ENCODE measurements around the gene GRM2. TPM values are rescaled to one million over a fixed set of nuclear protein-coding genes. Genes with fewer than 3 reads are reported as not detected.

Gene GRM2
- total RNA-seq, 1 donor from 2014 or later, result 0.19 TPM

GRCh38 chr3:51684971-51685751 is 21.7 kb upstream of the GRM2 start:
- no peak overlapping the region for H3K27ac Mint-ChIP-seq
- H3K4me1 Mint-ChIP-seq (ENCODE audit: low read depth), result no peaks in the 10 kb centered on the region
- H3K4me3 Mint-ChIP-seq (ENCODE audit: low read depth), result no peak overlapping the region
- DNase-seq (ENCODE audit: low spot score, unreplicated experiment), result no peak
- H3K36me3 Mint-ChIP-seq (ENCODE audit: insufficient read depth), result peaks cover 5% of the 10 kb centered on the region
- H3K27me3 Mint-ChIP-seq, result no peaks in the 10 kb centered on the region
- H3K9me3 Mint-ChIP-seq (ENCODE audit: low read depth), result no peaks in the 10 kb centered on the region
- no peak for TF ChIP-seq CTCF (IDR thresholded peaks at IDR 0.05; ENCODE audit: unreplicated experiment)

GRCh38 chr3:51686056-51686455 is 20.8 kb upstream of the GRM2 start:
- Mint-ChIP-seq H3K27ac (peak overlapping the region; percentile 33), H3K27me3 (no peaks in the 10 kb centered on the region), H3K9me3 (ENCODE audit: low read depth) (no peaks in the 10 kb centered on the region), H3K36me3 (ENCODE audit: insufficient read depth) (peaks cover 5% of the 10 kb centered on the region), H3K4me3 (ENCODE audit: low read depth) (no peak overlapping the region), H3K4me1 (ENCODE audit: low read depth) (no peaks in the 10 kb centered on the region)
- no peak for DNase-seq (ENCODE audit: low spot score, unreplicated experiment)
- no peak for TF ChIP-seq CTCF (IDR thresholded peaks at IDR 0.05; ENCODE audit: unreplicated experiment)

GRCh38 chr3:51686512-51687215 is 20.2 kb upstream of the GRM2 start:
- H3K27ac Mint-ChIP-seq, result no peak overlapping the region
- no peak for TF ChIP-seq CTCF (IDR thresholded peaks at IDR 0.05; ENCODE audit: unreplicated experiment)
- H3K4me3 Mint-ChIP-seq (ENCODE audit: low read depth), result no peak overlapping the region
- H3K9me3 Mint-ChIP-seq (ENCODE audit: low read depth), result no peaks in the 10 kb centered on the region
- no peak for DNase-seq (ENCODE audit: low spot score, unreplicated experiment)
- H3K4me1 Mint-ChIP-seq (ENCODE audit: low read depth), result no peaks in the 10 kb centered on the region
- peaks cover 5% of the 10 kb centered on the region for H3K36me3 Mint-ChIP-seq (ENCODE audit: insufficient read depth)
- H3K27me3 Mint-ChIP-seq, result no peaks in the 10 kb centered on the region

- Mint-ChIP-seq H3K9me3 (ENCODE audit: low read depth) (no peaks in the 10 kb centered on the region), H3K36me3 (ENCODE audit: insufficient read depth) (peaks cover 5% of the 10 kb centered on the region), H3K27ac (no peak overlapping the region), H3K27me3 (no peaks in the 10 kb centered on the region), H3K4me3 (ENCODE audit: low read depth) (no peak overlapping the region), H3K4me1 (ENCODE audit: low read depth) (no peaks in the 10 kb centered on the region)
- no peak for TF ChIP-seq CTCF (IDR thresholded peaks at IDR 0.05; ENCODE audit: unreplicated experiment)
- no peak for DNase-seq (ENCODE audit: low spot score, unreplicated experiment)
Measured at GRCh38 chr3:51687431-51688205, 19.2 kb upstream of the GRM2 start.

GRCh38 chr3:51688206-51688600 is 18.7 kb upstream of the GRM2 start:
- Mint-ChIP-seq H3K27me3 (no peaks in the 10 kb centered on the region), H3K36me3 (ENCODE audit: insufficient read depth) (peaks cover 5% of the 10 kb centered on the region), H3K4me1 (ENCODE audit: low read depth) (no peaks in the 10 kb centered on the region), H3K27ac (no peak overlapping the region), H3K4me3 (ENCODE audit: low read depth) (no peak overlapping the region), H3K9me3 (ENCODE audit: low read depth) (no peaks in the 10 kb centered on the region)
- no peak for TF ChIP-seq CTCF (IDR thresholded peaks at IDR 0.05; ENCODE audit: unreplicated experiment)
- DNase-seq (ENCODE audit: low spot score, unreplicated experiment), result no peak

Measured in progenitor cell of endocrine pancreas (in vitro differentiated cells).